SK-MEL-5 (cell line): ENCODE measurements around the gene KDM6B. TPM values are rescaled to one million over a fixed set of nuclear protein-coding genes. Genes with fewer than 3 reads are reported as not detected.

ENCODE experiments used
- DNase-seq: peaks from one replicate; pipeline ENCODE4 v3.0.0-alpha.2; 2016; ENCODE audit warnings: low read depth, low spot score
- in situ Hi-C: cut with HindIII; loops from 2 replicates; pipeline ENCODE4 v1.10.0; 2016; ENCODE audit warnings: low sequenced_read_pairs, high pct_unique_total_duplicates, low pct_unique_long_range_greater_than_20kb
- total RNA-seq: library from RNA; depleted of rRNA; stranded (reverse); fragments of >200 nt; shearing (Covaris generic); gene quantifications from 2 replicates; pipeline ENCODE4 v1.2.3, GENCODE V29; 2014

The KDM6B gene
- total RNA-seq, 1 experiment from 2014 or later: 2.4 TPM

GRCh38 chr17:7846765-7847661 lies 13.0 kb downstream of the KDM6B start:
- in situ Hi-C loops: no loop called here
- DNase-seq: no peak

DNA sequence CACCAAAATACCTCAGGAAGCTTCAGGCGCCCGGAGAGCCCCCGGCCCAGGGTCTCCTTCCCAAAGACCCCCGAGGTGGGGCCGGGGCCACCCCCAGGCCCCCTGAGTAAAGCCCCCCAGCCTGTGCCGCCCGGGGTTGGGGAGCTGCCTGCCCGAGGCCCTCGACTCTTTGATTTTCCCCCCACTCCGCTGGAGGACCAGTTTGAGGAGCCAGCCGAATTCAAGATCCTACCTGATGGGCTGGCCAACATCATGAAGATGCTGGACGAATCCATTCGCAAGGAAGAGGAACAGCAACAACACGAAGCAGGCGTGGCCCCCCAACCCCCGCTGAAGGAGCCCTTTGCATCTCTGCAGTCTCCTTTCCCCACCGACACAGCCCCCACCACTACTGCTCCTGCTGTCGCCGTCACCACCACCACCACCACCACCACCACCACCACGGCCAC lies 14.1 kb downstream of the KDM6B start:
- no peak for DNase-seq
- in situ Hi-C loops: no loop called here

DNA sequence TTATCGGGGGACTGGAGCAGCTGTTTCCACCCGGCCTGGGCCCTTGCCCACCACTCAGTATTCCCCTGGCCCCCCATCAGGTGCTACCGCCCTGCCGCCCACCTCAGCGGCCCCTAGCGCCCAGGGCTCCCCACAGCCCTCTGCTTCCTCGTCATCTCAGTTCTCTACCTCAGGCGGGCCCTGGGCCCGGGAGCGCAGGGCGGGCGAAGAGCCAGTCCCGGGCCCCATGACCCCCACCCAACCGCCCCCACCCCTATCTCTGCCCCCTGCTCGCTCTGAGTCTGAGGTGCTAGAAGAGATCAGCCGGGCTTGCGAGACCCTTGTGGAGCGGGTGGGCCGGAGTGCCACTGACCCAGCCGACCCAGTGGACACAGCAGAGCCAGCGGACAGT lies 14.7 kb downstream of the KDM6B start:
- in situ Hi-C loops: no loop called here
- DNase-seq: no peak

DNA sequence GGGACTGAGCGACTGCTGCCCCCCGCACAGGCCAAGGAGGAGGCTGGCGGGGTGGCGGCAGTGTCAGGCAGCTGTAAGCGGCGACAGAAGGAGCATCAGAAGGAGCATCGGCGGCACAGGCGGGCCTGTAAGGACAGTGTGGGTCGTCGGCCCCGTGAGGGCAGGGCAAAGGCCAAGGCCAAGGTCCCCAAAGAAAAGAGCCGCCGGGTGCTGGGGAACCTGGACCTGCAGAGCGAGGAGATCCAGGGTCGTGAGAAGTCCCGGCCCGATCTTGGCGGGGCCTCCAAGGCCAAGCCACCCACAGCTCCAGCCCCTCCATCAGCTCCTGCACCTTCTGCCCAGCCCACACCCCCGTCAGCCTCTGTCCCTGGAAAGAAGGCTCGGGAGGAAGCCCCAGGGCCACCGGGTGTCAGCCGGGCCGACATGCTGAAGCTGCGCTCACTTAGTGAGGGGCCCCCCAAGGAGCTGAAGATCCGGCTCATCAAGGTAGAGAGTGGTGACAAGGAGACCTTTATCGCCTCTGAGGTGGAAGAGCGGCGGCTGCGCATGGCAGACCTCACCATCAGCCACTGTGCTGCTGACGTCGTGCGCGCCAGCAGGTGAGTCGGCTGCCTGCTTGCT lies 15.2 kb downstream of the KDM6B start:
- in situ Hi-C loops: no loop called here
- DNase-seq: no peak

DNA sequence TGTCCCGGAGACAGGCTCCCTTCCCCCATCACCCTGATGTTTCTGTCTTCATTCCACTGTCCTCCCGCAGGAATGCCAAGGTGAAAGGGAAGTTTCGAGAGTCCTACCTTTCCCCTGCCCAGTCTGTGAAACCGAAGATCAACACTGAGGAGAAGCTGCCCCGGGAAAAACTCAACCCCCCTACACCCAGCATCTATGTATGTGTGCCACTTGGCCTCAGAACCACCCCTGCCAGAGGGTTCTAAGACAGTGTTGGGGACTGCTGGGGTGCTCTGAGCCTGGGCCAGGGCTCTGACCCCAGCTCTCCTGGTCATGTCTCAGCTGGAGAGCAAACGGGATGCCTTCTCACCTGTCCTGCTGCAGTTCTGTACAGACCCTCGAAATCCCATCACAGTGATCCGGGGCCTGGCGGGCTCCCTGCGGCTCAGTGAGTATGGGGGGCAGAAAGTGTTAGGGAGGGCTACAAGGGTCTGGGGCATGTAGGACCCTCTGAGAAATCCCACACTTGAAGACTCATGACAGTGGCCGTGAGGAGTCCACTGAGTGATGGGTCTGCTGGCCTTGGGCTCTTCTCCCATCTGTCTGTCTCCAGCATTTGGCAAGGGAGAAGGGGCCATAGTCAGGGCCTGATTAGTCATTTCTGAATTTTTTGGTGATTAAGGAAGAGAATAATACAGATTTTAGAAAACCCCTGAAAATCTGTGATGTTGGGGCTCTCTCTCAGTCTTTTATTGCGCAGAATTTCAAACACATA lies 15.9 kb downstream of the KDM6B start:
- in situ Hi-C loops: no loop called here
- no peak for DNase-seq

GRCh38 chr17:7850701-7851437 lies 16.9 kb downstream of the KDM6B start:
- DNase-seq: no peak

DNA sequence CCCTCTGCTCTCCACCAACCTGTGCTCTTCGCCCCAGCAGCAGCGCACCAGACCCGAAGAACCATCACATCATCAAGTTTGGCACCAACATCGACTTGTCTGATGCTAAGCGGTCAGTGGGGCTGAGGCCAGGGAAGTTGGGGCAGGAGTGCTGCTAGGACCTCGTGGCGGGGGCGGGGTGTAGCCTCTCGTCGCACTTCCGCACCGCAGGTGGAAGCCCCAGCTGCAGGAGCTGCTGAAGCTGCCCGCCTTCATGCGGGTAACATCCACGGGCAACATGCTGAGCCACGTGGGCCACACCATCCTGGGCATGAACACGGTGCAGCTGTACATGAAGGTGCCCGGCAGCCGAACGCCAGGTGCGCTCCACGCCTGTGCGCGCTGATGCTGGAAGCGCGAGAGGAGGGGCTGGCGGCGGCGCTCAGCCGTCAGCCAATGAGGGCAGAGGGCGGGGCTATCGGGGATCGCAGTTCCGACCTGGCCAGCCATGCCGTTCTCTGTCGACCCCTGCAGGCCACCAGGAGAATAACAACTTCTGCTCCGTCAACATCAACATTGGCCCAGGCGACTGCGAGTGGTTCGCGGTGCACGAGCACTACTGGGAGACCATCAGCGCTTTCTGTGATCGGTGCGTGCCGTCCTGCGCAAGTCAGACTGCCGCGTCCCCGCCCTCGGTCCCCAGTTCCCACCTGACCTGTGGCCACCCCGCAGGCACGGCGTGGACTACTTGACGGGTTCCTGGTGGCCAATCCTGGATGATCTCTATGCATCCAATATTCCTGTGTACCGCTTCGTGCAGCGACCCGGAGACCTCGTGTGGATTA lies 17.6 kb downstream of the KDM6B start:
- in situ Hi-C loops: no loop called here
- peak; percentile 90 for DNase-seq

More at GRCh38 chr17:7850701-7851437, 16.9 kb downstream of the KDM6B start:
- in situ Hi-C loops: no loop called here

DNA sequence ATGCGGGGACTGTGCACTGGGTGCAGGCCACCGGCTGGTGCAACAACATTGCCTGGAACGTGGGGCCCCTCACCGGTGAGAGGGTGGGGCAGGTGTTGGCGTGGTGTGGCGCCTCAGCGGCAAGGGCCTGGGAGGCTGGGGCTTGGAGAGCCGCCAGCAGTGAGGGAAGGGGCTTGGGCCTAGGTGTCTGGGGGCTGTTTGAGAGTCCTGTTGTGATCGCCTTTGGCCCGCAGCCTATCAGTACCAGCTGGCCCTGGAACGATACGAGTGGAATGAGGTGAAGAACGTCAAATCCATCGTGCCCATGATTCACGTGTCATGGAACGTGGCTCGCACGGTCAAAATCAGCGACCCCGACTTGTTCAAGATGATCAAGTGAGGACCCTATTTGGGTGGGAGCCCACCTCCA lies 18.2 kb downstream of the KDM6B start:
- in situ Hi-C loops: no loop called here
- DNase-seq: no peak

DNA sequence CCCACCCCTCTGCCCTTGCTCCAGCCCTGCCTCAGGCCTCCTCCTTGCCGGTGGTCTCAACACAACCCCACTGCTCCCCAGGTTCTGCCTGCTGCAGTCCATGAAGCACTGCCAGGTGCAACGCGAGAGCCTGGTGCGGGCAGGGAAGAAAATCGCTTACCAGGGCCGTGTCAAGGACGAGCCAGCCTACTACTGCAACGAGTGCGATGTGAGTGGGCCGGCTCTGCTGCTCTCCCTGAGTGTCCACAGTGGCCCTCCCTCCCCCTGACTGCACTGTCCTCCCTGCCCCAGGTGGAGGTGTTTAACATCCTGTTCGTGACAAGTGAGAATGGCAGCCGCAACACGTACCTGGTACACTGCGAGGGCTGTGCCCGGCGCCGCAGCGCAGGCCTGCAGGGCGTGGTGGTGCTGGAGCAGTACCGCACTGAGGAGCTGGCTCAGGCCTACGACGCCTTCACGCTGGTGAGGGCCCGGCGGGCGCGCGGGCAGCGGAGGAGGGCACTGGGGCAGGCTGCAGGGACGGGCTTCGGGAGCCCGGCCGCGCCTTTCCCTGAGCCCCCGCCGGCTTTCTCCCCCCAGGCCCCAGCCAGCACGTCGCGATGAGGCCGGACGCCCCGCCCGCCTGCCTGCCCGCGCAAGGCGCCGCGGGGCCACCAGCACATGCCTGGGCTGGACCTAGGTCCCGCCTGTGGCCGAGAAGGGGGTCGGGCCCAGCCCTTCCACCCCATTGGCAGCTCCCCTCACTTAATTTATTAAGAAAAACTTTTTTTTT lies 19.1 kb downstream of the KDM6B start:
- no peak for DNase-seq
- in situ Hi-C loops: no loop called here

GRCh38 chr17:7853691-7854038 lies 19.6 kb downstream of the KDM6B start:
- in situ Hi-C loops: no loop called here

GRCh38 chr17:7854078-7854777 lies 20.2 kb downstream of the KDM6B start:
- in situ Hi-C loops: no loop called here
- DNase-seq: no peak

More at GRCh38 chr17:7853691-7854038, 19.6 kb downstream of the KDM6B start:
- DNase-seq: no peak

DNA sequence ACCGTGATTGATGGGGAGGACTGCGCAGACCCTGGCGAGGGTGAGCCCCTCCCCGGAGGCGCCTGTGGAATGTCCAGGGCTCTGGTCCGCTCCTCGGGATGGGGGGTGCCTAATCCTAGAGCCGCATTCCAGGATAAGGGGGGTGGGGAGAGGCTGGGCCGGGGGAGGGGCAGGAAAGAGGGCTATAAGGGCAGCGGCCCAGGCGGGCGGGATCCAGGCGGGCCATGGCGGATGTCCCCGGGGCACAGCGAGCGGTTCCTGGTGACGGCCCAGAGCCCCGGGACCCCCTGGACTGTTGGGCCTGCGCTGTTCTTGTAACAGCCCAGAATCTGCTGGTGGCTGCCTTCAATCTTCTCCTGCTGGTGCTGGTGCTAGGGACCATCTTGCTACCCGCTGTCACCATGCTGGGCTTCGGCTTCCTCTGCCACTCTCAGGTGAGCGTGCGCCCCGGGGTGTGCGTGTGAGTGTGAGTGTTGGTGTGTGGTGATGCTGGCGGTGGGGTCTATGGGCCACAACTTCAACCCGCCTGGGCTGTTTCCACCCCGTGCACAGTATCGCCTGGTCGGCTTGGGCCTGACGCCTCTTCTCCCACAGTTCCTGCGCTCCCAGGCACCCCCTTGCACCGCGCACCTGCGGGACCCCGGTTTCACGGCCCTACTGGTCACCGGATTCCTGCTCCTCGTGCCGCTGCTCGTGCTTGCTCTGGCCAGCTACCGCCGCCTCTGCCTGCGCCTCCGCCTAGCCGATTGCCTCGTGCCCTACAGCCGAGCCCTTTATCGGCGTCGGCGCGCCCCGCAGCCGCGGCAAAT lies 21.0 kb downstream of the KDM6B start, which contains the start of gene TMEM88:
TSS of gene TMEM88 (plus strand) at position 216 of the 809 bp plus-strand sequence. CDS start at position 225, 9 bp downstream.
- in situ Hi-C loops: no loop called here

DNA sequence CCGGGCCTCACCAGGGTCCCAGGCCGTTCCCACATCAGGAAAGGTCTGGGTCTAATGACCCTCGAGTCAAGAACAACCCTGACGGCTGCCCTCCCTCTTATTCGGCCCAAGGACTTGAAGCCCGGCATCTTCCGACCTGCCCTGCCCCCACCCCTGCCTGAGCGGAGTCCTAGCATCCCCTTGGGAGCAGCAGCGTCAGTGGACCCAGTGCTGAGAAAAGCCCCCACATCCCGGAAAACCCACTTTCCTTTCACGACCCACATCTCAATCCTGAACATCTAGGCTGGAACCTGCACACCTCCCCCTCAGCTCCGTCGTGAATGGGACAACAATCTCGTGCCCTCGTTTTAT lies 21.6 kb downstream of the KDM6B start:
- in situ Hi-C loops: no loop called here

More for the DNA sequence above, 21.0 kb downstream of the KDM6B start, which contains the start of gene TMEM88:
- DNase-seq: no peak

GRCh38 chr17:7856011-7856810 lies 22.2 kb downstream of the KDM6B start:
- in situ Hi-C loops: no loop called here
- no peak for DNase-seq

More for the DNA sequence above, 21.6 kb downstream of the KDM6B start:
- no peak for DNase-seq
